BLaER1 (cell line): Measurements from ENCODE around the gene FRMPD4.

Experiments
- H3K27ac ChIP-seq: shearing (Covaris generic); formaldehyde crosslinking; 2 replicates; pipeline ENCODE4 v1.8.1; 2022
- H3K27me3 ChIP-seq: shearing (Covaris generic); formaldehyde crosslinking; 2 replicates; pipeline ENCODE4 v1.8.1; 2022
- H3K36me3 ChIP-seq: shearing (Covaris generic); formaldehyde crosslinking; 2 replicates; pipeline ENCODE4 v1.8.1; 2022
- H3K4me1 ChIP-seq: shearing (Covaris generic); formaldehyde crosslinking; 2 replicates; pipeline ENCODE4 v1.8.1; 2022
- H3K4me2 ChIP-seq: shearing (Covaris generic); formaldehyde crosslinking; 2 replicates; pipeline ENCODE4 v1.8.1; 2022
- H3K4me3 ChIP-seq: shearing (Covaris generic); formaldehyde crosslinking; 2 replicates; pipeline ENCODE4 v1.8.1; 2022
- H3K9ac ChIP-seq: shearing (Covaris generic); formaldehyde crosslinking; 2 replicates; pipeline ENCODE4 v1.8.1; 2022
- H3K9me3 ChIP-seq: shearing (Covaris generic); formaldehyde crosslinking; 2 replicates; pipeline ENCODE4 v1.8.1; 2022
- H4K20me1 ChIP-seq: shearing (Covaris generic); formaldehyde crosslinking; 2 replicates; pipeline ENCODE4 v1.8.1; 2022
- Cebpa-rat ChIP-seq: shearing (Covaris generic); IDR thresholded peaks from 2 replicates; pipeline ENCODE4 v1.8.1; 2022

Gene FRMPD4

DNA sequence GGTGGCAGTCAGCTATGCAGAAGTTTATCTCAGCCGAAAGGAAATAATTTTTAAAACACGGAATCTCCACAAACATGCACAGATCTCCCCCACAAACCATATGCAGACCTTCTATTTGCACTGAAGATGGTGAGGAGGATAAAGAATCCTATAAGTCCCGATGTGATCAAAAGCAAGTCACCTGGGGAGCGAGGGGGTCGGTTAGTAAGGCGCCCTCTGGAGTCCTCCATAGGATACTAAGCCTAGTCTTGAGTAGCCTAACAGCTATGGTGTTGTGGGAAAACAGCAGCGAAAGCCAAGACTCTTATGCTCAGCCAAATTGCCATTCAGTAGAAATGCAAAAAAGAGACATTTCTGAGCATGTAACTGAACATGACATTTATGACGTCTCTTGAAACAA is 210.9 kb downstream of the FRMPD4 start:
- H3K4me2 ChIP-seq, result no peak overlapping the region
- TF ChIP-seq Cebpa-rat, result no peak
- no peak overlapping the region for H3K27ac ChIP-seq
- H3K36me3 ChIP-seq, result no peaks in the 10 kb centered on the region
- H4K20me1 ChIP-seq, result peaks cover 8% of the 10 kb centered on the region; the same call in 1 of the 2 replicates
- no peak overlapping the region for H3K9ac ChIP-seq
- peaks cover 87% of the 10 kb centered on the region for H3K27me3 ChIP-seq
- no peaks in the 10 kb centered on the region for H3K4me1 ChIP-seq
- no peaks in the 10 kb centered on the region for H3K9me3 ChIP-seq
- no peak overlapping the region for H3K4me3 ChIP-seq

DNA sequence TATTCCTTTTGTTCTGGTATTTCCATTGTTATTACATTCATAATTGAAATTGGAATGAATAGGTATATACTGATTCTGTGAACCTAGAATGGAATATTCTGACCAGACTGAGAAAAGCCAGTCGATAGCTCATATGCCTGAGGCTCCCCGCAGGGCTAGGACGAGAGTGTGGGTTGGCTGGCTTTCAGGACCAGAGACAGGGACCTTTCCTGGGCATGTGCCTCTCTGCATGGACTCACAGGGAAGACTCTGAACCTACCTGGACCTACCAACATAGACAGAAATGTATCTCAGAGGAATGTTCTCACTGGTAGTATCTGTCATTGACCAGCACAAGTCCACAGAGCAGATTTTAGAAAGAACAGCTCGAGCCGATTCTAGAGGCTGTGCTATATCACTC is 214.6 kb downstream of the FRMPD4 start:
- no peak for TF ChIP-seq Cebpa-rat

DNA sequence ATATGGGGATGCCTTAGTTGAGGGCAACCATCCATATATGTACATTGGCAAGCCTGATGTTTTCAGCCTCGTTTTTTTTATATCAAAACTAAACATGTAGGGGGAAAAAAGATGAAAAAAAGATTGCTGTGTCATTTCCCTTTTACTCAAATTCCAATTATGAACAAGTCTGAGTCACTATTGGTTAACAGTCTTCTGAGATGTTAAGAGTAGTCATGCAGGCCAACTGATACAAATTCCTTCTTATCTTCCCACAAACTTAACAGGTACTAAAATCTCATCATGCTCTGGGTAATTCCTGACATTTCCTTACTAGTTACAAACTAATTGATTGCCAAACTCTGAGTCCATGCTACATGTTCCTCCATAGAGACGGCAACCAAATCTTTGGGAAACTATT is 222.1 kb downstream of the FRMPD4 start:
- Histone ChIP-seq H3K9me3 (no peaks in the 10 kb centered on the region), H3K36me3 (no peaks in the 10 kb centered on the region), H3K4me1 (no peaks in the 10 kb centered on the region), H3K27me3 (peaks cover 78% of the 10 kb centered on the region), H3K4me3 (no peak overlapping the region), H4K20me1 (no peaks in the 10 kb centered on the region; the same call in 1 of the 2 replicates), H3K27ac (no peak overlapping the region), H3K4me2 (no peak overlapping the region), H3K9ac (no peak overlapping the region)
- no peak for TF ChIP-seq Cebpa-rat

More for the DNA sequence above, 214.6 kb downstream of the FRMPD4 start:
- no peaks in the 10 kb centered on the region for H3K36me3 ChIP-seq
- H3K27me3 ChIP-seq, result peaks cover 95% of the 10 kb centered on the region
- no peak overlapping the region for H3K4me3 ChIP-seq
- H3K9ac ChIP-seq, result no peak overlapping the region
- H3K27ac ChIP-seq, result no peak overlapping the region
- no peaks in the 10 kb centered on the region for H3K9me3 ChIP-seq
- H4K20me1 ChIP-seq, result peaks cover 8% of the 10 kb centered on the region; the same call in 1 of the 2 replicates
- H3K4me1 ChIP-seq, result no peaks in the 10 kb centered on the region
- H3K4me2 ChIP-seq, result no peak overlapping the region

DNA sequence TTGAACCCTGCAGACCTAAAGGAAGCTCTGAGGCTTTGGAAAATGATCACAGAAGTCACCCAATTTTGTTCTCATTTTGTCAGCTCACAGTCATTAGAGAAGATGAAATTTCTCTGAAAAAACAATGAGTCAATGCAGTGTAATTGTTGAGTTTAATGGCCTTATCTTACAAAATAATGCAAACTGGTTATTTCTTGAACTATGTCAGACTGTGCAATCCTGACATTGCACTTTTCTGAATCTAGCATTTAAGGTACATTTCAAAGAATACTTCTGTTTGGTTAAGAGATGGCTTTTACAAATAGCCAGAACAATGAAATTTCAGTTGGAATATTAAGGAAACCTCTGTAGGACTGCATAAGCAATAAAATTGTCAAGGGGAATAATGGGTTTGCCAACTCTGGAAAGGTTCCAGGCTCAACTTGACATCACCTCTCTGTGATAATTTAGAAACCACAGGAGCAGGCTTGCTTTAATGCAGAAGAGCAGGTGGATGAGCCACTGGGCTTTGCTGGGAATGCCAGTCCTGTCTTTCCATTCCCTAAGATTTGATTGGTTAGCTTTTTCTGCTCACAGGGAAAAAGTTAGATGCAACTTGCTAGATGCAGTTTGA is 222.8 kb downstream of the FRMPD4 start:
- Histone ChIP-seq H3K4me3 (no peak overlapping the region), H3K4me1 (no peaks in the 10 kb centered on the region), H3K9ac (no peak overlapping the region), H3K4me2 (no peak overlapping the region), H3K27me3 (peaks cover 78% of the 10 kb centered on the region), H4K20me1 (no peaks in the 10 kb centered on the region; the same call in 1 of the 2 replicates), H3K36me3 (no peaks in the 10 kb centered on the region), H3K27ac (no peak overlapping the region), H3K9me3 (no peaks in the 10 kb centered on the region)
- no peak for TF ChIP-seq Cebpa-rat

DNA sequence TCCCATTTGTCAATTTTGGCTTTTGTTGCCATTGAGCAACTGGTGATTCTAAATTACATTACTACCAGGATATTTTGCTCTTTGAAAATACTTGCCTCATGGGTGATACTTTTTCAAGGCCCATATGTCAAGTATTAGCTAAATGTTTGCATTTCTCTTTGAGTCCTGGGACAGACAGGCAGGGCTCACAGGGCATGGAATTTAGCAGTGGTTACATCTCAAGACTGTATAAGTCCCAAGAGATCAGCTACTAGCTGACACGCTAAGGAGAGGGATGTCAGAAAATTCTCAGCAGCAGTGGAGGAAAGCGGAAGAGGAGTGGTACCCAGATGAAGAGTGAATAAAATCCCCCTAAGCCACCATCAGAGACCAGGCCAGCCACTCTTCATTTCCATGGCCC is 224.9 kb downstream of the FRMPD4 start:
- Histone ChIP-seq H4K20me1 (peaks cover 5% of the 10 kb centered on the region; the same call in 1 of the 2 replicates), H3K27ac (no peak overlapping the region), H3K9me3 (no peaks in the 10 kb centered on the region), H3K4me3 (no peak overlapping the region), H3K36me3 (no peaks in the 10 kb centered on the region), H3K4me1 (no peaks in the 10 kb centered on the region), H3K9ac (no peak overlapping the region), H3K27me3 (peaks cover 79% of the 10 kb centered on the region), H3K4me2 (no peak overlapping the region)
- TF ChIP-seq Cebpa-rat, result no peak

DNA sequence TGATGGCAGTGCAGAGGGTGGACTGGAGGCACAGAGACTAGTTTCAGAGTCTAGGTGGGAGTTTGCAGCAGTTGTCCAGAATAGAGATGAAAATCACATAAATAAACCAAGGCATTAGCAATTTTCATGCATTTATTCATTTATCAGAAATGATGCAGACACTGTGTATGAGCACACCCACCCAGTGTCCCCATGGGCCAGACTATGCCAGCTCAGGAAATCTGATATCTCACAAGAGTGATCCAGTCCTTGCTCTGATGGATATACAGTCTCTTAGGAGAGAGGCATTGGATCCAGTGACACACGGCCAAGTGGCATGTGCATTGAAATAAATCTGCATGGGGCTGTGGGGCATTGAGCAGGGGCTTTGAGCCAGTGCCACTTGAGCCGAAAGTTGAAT is 228.2 kb downstream of the FRMPD4 start:
- Histone ChIP-seq H3K9me3 (no peaks in the 10 kb centered on the region), H3K9ac (no peak overlapping the region), H3K4me3 (no peak overlapping the region), H3K4me1 (no peaks in the 10 kb centered on the region), H3K27ac (no peak overlapping the region), H4K20me1 (peaks cover 5% of the 10 kb centered on the region; the same call in 1 of the 2 replicates), H3K36me3 (no peaks in the 10 kb centered on the region), H3K27me3 (peaks cover 77% of the 10 kb centered on the region), H3K4me2 (no peak overlapping the region)
- TF ChIP-seq Cebpa-rat, result no peak

DNA sequence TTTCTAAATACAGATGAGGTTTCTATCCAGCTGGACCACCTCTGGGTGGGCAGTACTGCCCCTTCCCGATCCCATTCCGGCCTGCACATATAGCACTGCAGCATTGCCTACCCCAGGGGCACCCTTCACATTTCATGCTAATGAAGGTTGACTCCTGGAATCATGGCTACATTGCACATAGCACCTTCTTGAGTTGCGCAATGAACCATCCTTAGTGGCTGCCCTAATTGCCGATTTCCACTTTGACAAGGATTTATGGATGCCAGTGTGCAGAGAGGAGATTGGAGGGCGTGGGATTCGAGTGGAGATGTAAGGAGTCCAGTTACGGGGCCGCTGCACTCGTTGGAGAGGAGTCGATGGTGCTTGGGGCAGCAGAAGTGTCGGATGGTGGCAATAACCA is 229.0 kb downstream of the FRMPD4 start:
- no peak overlapping the region for H3K4me3 ChIP-seq

DNA sequence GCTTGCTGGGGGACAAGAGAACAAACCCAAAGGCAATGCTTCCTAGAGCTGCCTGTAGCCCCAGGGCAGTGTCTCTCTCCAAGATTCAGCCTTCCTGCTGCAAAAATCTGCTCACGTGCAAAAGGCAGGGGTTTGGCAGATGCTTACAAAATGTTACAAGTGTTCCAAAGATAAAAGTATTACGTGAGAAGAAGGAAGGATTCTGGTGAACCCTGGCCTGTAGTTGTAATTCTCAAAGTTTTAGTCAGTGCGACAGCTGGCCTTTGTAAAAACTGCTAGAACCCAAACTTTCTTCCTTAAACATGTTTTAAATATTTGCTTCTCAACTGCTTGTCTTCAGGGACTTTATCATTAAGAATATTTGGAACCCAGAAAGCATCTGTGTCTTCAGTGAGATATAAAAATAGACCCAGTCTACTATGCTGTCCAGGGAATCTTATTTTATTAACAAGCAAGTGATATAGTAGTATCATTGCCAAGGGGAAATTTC is 232.3 kb downstream of the FRMPD4 start:
- H3K9me3 ChIP-seq, result no peaks in the 10 kb centered on the region
- H3K27ac ChIP-seq, result no peak overlapping the region
- peaks cover 5% of the 10 kb centered on the region; the same call in 1 of the 2 replicates for H4K20me1 ChIP-seq
- no peak for TF ChIP-seq Cebpa-rat
- no peaks in the 10 kb centered on the region for H3K4me1 ChIP-seq
- peaks cover 97% of the 10 kb centered on the region for H3K27me3 ChIP-seq
- H3K4me2 ChIP-seq, result no peak overlapping the region
- H3K4me3 ChIP-seq, result no peak overlapping the region
- no peaks in the 10 kb centered on the region for H3K36me3 ChIP-seq
- H3K9ac ChIP-seq, result no peak overlapping the region

More for the DNA sequence above, 229.0 kb downstream of the FRMPD4 start:
- H3K9ac ChIP-seq, result no peak overlapping the region
- peaks cover 81% of the 10 kb centered on the region for H3K27me3 ChIP-seq
- no peak overlapping the region for H3K27ac ChIP-seq
- no peaks in the 10 kb centered on the region for H3K9me3 ChIP-seq
- 0 out of 2 replicates have a peak, but pooled peaks have one; percentile 25 for TF ChIP-seq Cebpa-rat
- H3K4me1 ChIP-seq, result no peaks in the 10 kb centered on the region
- no peak overlapping the region for H3K4me2 ChIP-seq
- no peaks in the 10 kb centered on the region for H3K36me3 ChIP-seq
- peaks cover 5% of the 10 kb centered on the region; the same call in 1 of the 2 replicates for H4K20me1 ChIP-seq

DNA sequence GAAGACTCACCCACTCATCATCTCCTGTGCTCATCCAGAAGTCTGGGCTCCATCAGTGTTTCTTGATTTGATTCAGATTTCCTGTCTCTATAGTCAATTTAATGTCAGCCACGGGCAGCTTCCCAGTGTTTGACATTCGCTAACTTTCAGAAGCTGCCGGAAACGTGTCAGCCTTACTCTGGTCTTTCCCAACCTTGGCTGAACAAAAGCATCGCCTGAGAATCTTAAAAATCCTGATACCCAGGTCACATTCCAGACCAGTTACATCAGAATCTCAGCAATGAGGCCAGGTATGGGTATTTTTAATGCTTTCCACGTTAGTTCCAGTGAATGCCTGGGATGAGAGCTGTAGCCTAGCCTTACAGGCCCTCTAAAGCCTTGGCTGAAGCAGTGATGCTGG is 233.8 kb downstream of the FRMPD4 start:
- Histone ChIP-seq H3K4me2 (no peak overlapping the region), H3K4me3 (no peak overlapping the region), H3K27me3 (peaks cover 97% of the 10 kb centered on the region), H3K9ac (no peak overlapping the region), H4K20me1 (peaks cover 5% of the 10 kb centered on the region; the same call in 1 of the 2 replicates), H3K27ac (no peak overlapping the region), H3K36me3 (no peaks in the 10 kb centered on the region), H3K9me3 (no peaks in the 10 kb centered on the region), H3K4me1 (no peaks in the 10 kb centered on the region)
- TF ChIP-seq Cebpa-rat, result no peak

DNA sequence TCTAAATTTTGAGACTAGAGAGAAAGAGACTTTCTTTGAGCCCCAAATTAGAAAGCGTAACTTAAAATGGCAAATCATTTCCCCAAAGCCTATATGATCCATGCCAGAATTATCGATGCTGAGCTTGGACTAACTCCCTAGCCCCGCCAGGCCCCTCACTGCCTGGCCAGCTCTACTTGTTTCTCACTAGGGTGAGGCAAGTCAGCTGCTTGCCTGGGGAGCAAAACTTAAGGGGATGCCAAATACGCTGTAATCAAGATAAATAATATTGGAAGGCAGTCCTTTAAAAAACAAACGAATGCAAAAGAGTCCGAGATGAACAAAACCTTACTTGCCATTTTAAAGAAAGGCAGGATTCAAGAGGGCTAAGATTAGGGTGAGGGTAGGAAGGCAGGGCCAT is 236.0 kb downstream of the FRMPD4 start:
- H3K27me3 ChIP-seq, result peaks cover 98% of the 10 kb centered on the region
- H3K4me3 ChIP-seq, result no peak overlapping the region
- TF ChIP-seq Cebpa-rat, result no peak
- H3K27ac ChIP-seq, result no peak overlapping the region
- no peaks in the 10 kb centered on the region for H3K4me1 ChIP-seq
- H4K20me1 ChIP-seq, result no peaks in the 10 kb centered on the region; the same call in 1 of the 2 replicates
- no peaks in the 10 kb centered on the region for H3K9me3 ChIP-seq
- H3K4me2 ChIP-seq, result no peak overlapping the region
- no peaks in the 10 kb centered on the region for H3K36me3 ChIP-seq
- H3K9ac ChIP-seq, result no peak overlapping the region
